ENCODE data around the gene HAUS3. TPM values are rescaled to one million over a fixed set of nuclear protein-coding genes. Genes with fewer than 3 reads are reported as not detected.

The HAUS3 gene
- total and polyA plus RNA-seq, 8 donors: 5.5 to 37.4 (median 8.9) TPM

DNA sequence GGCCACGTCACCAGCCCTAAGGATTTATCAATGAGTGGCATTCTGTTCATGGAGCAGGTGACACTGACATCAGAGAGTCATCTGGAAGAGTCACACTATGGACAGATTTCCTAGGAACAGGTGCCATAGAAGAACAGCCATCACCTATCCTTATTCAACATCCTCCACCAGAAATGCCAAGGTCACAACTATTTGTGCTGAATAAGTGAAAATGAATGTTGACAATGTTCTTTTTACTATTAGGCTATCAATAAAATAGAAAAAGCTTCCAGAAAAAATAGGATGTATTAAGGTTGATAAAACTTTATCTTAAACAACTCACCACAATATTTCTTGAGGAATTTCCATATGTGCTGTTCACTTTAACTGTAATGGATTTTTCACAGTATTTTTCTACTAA is 62.9 kb downstream of the HAUS3 start:
- intact Hi-C loops (cut with DNase I; ENCODE audit: low total_unique reads): no loop called here
- H3K4me1 ChIP-seq: no peaks in the 10 kb centered on the region
- H3K9me3 ChIP-seq: no peaks in the 10 kb centered on the region
- no peak overlapping the region for H3K4me3 ChIP-seq
- no peaks in the 10 kb centered on the region for H3K27me3 ChIP-seq
- no peak overlapping the region for H3K27ac ChIP-seq
- H3K36me3 ChIP-seq: no peaks in the 10 kb centered on the region
- TF ChIP-seq EP300 (IDR thresholded peaks at IDR 0.05): no peak
- no peak for TF ChIP-seq POLR2AphosphoS5 (IDR thresholded peaks at IDR 0.05)
- TF ChIP-seq, protein P1, sequence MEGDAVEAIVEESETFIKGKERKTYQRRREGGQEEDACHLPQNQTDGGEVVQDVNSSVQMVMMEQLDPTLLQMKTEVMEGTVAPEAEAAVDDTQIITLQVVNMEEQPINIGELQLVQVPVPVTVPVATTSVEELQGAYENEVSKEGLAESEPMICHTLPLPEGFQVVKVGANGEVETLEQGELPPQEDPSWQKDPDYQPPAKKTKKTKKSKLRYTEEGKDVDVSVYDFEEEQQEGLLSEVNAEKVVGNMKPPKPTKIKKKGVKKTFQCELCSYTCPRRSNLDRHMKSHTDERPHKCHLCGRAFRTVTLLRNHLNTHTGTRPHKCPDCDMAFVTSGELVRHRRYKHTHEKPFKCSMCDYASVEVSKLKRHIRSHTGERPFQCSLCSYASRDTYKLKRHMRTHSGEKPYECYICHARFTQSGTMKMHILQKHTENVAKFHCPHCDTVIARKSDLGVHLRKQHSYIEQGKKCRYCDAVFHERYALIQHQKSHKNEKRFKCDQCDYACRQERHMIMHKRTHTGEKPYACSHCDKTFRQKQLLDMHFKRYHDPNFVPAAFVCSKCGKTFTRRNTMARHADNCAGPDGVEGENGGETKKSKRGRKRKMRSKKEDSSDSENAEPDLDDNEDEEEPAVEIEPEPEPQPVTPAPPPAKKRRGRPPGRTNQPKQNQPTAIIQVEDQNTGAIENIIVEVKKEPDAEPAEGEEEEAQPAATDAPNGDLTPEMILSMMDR (IDR thresholded peaks at IDR 0.05): no peak
- TF ChIP-seq POLR2A (IDR thresholded peaks at IDR 0.05): no peak
- 60 to 100% (median 92%) methylated on average over 1 of the region's 1 CpG for WGBS, 5 donors
- DNase-seq: no peak

Small RNAs within 50 kb of the gene (small RNA-seq; reads per million reads assigned to genes)
- gene COX6B1P5: 0 reads per million in 4 donors

Other genes starting within 250 kb of the HAUS3 start
- 10 to 100 TPM in 4 of 5 donors, 1 to 10 TPM in 1; 5.8 to 82.9 (median 21.0) TPM for gene NELFA, start 233.1 kb downstream of the HAUS3 start, total RNA-seq
- gene NELFA, start 233.1 kb downstream of the HAUS3 start, polyA plus RNA-seq: 10 to 100 TPM; 13.6 to 28.5 (median 15.5) TPM
- gene NAT8L, start 182.8 kb downstream of the HAUS3 start, total RNA-seq: under 1 TPM in 1 of 5 donors, not detected in 4; 0.73 TPM
- under 1 TPM; 0.31 to 0.55 (median 0.46) TPM for gene NAT8L, start 182.8 kb downstream of the HAUS3 start, polyA plus RNA-seq
- 1 to 10 TPM in 2 of 5 donors, under 1 TPM in 1, not detected in 2; 0.29 to 5.1 (median 1.4) TPM for gene POLN, start within 50 bp of the HAUS3 start, total RNA-seq
- gene POLN, start within 50 bp of the HAUS3 start, polyA plus RNA-seq: 1 to 10 TPM in 2 of 3 donors, under 1 TPM in 1; 0.90 to 1.7 (median 1.3) TPM
- gene MXD4, start 20.0 kb upstream of the HAUS3 start, total RNA-seq: 100 to 1,000 TPM in 1 of 5 donors, 10 to 100 TPM in 4; 22.8 to 114 (median 48.7) TPM
- 10 to 100 TPM; 19.1 to 49.4 (median 30.1) TPM for gene MXD4, start 20.0 kb upstream of the HAUS3 start, polyA plus RNA-seq
- gene ZFYVE28, start 176.5 kb upstream of the HAUS3 start, total RNA-seq: 10 to 100 TPM in 3 of 5 donors, 1 to 10 TPM in 2; 5.1 to 88.8 (median 16.9) TPM
- gene ZFYVE28, start 176.5 kb upstream of the HAUS3 start, polyA plus RNA-seq: 1 to 10 TPM; 4.9 to 6.5 (median 5.3) TPM
- 1 to 10 TPM in 1 of 5 donors, under 1 TPM in 2, not detected in 2; 0.45 to 1.4 (median 0.92) TPM for gene CFAP99, start 176.8 kb upstream of the HAUS3 start, total RNA-seq
- under 1 TPM in 2 of 3 donors, not detected in 1; 0.05 to 0.62 TPM for gene CFAP99, start 176.8 kb upstream of the HAUS3 start, polyA plus RNA-seq
- gene RNF4, start 227.0 kb upstream of the HAUS3 start, total RNA-seq: 10 to 100 TPM in 4 of 5 donors, 1 to 10 TPM in 1; 5.3 to 75.2 (median 42.9) TPM
- 10 to 100 TPM; 15.3 to 29.3 (median 28.8) TPM for gene RNF4, start 227.0 kb upstream of the HAUS3 start, polyA plus RNA-seq